ENCODE measurements around the gene FGB.

Gene FGB

GRCh38 chr4:154579927-154580326, 17.1 kb downstream of the FGB start:
- TF ChIP-seq CTCF (IDR thresholded peaks at IDR 0.05), result no peak
- H3K27ac ChIP-seq, result no peak overlapping the region

- TF ChIP-seq CTCF (IDR thresholded peaks at IDR 0.05) (no peak), ZFX (IDR thresholded peaks at IDR 0.05; ENCODE audit: borderline replicate concordance) (no peak)
- no peak overlapping the region for H3K27ac ChIP-seq
Observed at GRCh38 chr4:154582723-154583122, 19.9 kb downstream of the FGB start.

- TF ChIP-seq CTCF (IDR thresholded peaks at IDR 0.05), result no peak
- TF ChIP-seq ZFX (IDR thresholded peaks at IDR 0.05; ENCODE audit: borderline replicate concordance), result no peak
- no peak overlapping the region for H3K27ac ChIP-seq
Observed at GRCh38 chr4:154583230-154583629, 20.4 kb downstream of the FGB start.

GRCh38 chr4:154583677-154584076, 20.9 kb downstream of the FGB start:
- no peak for TF ChIP-seq ZFX (IDR thresholded peaks at IDR 0.05; ENCODE audit: borderline replicate concordance)
- TF ChIP-seq CTCF (IDR thresholded peaks at IDR 0.05), result no peak
- H3K27ac ChIP-seq, result no peak overlapping the region

GRCh38 chr4:154584259-154584658, 21.4 kb downstream of the FGB start:
- TF ChIP-seq ZFX (IDR thresholded peaks at IDR 0.05; ENCODE audit: borderline replicate concordance), result no peak
- TF ChIP-seq CTCF (IDR thresholded peaks at IDR 0.05), result no peak

GRCh38 chr4:154585369-154586018, 22.7 kb downstream of the FGB start:
- no peak overlapping the region for H3K27ac ChIP-seq
- TF ChIP-seq ZFX (IDR thresholded peaks at IDR 0.05; ENCODE audit: borderline replicate concordance), result no peak
- no peak for TF ChIP-seq CTCF (IDR thresholded peaks at IDR 0.05)

More at GRCh38 chr4:154584259-154584658, 21.4 kb downstream of the FGB start:
- no peak overlapping the region for H3K27ac ChIP-seq

- no peak overlapping the region for H3K27ac ChIP-seq
- TF ChIP-seq CTCF (IDR thresholded peaks at IDR 0.05), result no peak
- no peak for TF ChIP-seq ZFX (IDR thresholded peaks at IDR 0.05; ENCODE audit: borderline replicate concordance)
Observed at GRCh38 chr4:154586296-154587033, 23.7 kb downstream of the FGB start.
